Upper lobe of left lung (tissue), 4 donors: Measurements from ENCODE around the gene ACRBP.

ENCODE experiments used
- CTCF ChIP-seq, 6 experiments: fragments of 450-650 bp in 4 of 6; fragments of 200-600 bp in 2 of 6; sonication (generic) in 2 of 6; IDR thresholded peaks; one replicate each; pipeline ENCODE4 v1.5.1; 2016 to 2019; ENCODE audit warnings: antibody characterized with exemption in 6 of 6
- EP300 ChIP-seq, 4 donors: sonication (generic); formaldehyde crosslinking; IDR thresholded peaks; one replicate each; pipeline ENCODE4 v1.5.1; 2017; ENCODE audit warnings: antibody characterized with exemption in 4 of 4, control low read depth in 2 of 4
- POLR2A ChIP-seq, 4 donors: fragments of 450-650 bp; IDR thresholded peaks; one replicate each; pipeline ENCODE4 v1.5.1; 2016 to 2017; ENCODE audit warnings: antibody characterized with exemption in 4 of 4, mild to moderate bottlenecking in 2 of 4
- POLR2AphosphoS5 ChIP-seq, 2 donors: sonication (generic); formaldehyde crosslinking; IDR thresholded peaks; one replicate each; pipeline ENCODE4 v1.5.1; 2017; ENCODE audit warnings: antibody characterized with exemption in 2 of 2

DNA sequence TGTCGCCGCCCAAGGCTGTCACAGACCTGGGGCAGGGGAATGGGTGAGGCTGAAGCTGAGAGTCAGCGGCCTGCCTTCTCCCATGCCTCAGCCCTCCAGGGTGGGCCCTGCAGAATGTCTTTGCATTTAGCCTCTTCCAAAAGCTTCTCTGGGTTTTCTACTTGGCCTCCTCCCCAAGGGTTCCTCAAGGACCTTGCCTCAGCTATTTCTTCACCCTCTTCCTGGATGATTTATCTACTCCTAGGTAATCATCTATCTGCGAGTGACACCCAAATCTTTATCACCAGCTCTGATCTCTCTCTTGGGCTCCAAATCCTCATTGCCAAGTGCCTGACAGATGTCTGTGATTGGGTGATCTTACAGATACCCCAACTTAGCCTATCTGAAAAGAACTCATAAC is 6.7 kb downstream of the ACRBP start:
- TF ChIP-seq CTCF (IDR thresholded peaks at IDR 0.05) (no peak), EP300 (IDR thresholded peaks at IDR 0.05) (no peak), POLR2A (IDR thresholded peaks at IDR 0.05) (no peak), POLR2AphosphoS5 (IDR thresholded peaks at IDR 0.05) (no peak)
